Panc1 (cell line): ENCODE results near the gene PDE8B. TPM values are rescaled to one million over a fixed set of nuclear protein-coding genes. Genes with fewer than 3 reads are reported as not detected.

Experiments used
- ATAC-seq: fragments of 200-7000 bp; cut with Tn5 transposase; 2 replicates; pipeline ENCODE4 v1.9.1; 2020; ENCODE audit warnings: mild to moderate bottlenecking, moderate library complexity
- BruUV-seq: library from RNA; stranded (reverse); fragments of 400-500 nt; replicated peaks from 2 replicates; lab custom pipeline; 2021; lab: Mats Ljungman, UMichigan
- CTCF ChIA-PET: fragments of 300-600 bp; sonication (Branson Sonifier 250); formaldehyde crosslinking; loops from one replicate; lab custom pipeline; 2022; ENCODE audit warnings: antibody characterized with exemption; lab: Charles Lee
- POLR2A ChIA-PET: fragments of 300-600 bp; sonication (Branson Sonifier 250); formaldehyde crosslinking; loops from one replicate; lab custom pipeline; 2022; ENCODE audit warnings: antibody characterized with exemption; lab: Charles Lee
- DNase-seq: peaks from one replicate; pipeline ENCODE4 v3.0.0-alpha.2; 2010; ENCODE audit warnings: low read depth, low spot score
- H3K27ac ChIP-seq: 2 replicates; pipeline ENCODE4 v1.5.1; 2011; ENCODE audit warnings: mild to moderate bottlenecking, low read length, inconsistent platforms
- H3K27me3 ChIP-seq: fragments of 200-500 bp; sonication (Bioruptor generic); 2 replicates; pipeline ENCODE4 v1.6.0; 2014; ENCODE audit warnings: low read length, inconsistent platforms; ENCODE audit not compliant: control insufficient read depth, insufficient read depth
- H3K36me3 ChIP-seq: fragments of 200-500 bp; sonication (Bioruptor generic); 2 replicates; pipeline ENCODE4 v1.5.1; 2014; ENCODE audit warnings: inconsistent platforms, mild to moderate bottlenecking, low read length, moderate library complexity; ENCODE audit not compliant: control insufficient read depth, insufficient read depth
- H3K4me1 ChIP-seq: 2 replicates; pipeline ENCODE4 v1.5.1; 2011; ENCODE audit warnings: inconsistent platforms, mild to moderate bottlenecking, low read length, moderate library complexity; ENCODE audit not compliant: control insufficient read depth, insufficient read depth
- H3K4me3 ChIP-seq, 2 experiments: 2 replicates each; pipeline ENCODE4 v1.5.1; 2011 to 2012; ENCODE audit warnings: low read depth in 2 of 2, low read length in 2 of 2, mild to moderate bottlenecking in 2 of 2, inconsistent platforms in 1 of 2, moderate library complexity in 1 of 2
- H3K9me3 ChIP-seq: fragments of 200-500 bp; sonication (Bioruptor generic); 2 replicates; pipeline ENCODE4 v1.5.1; 2014; ENCODE audit warnings: low read depth, mild to moderate bottlenecking, inconsistent platforms, low read length, moderate library complexity; ENCODE audit not compliant: control insufficient read depth, insufficient read depth
- CTCF ChIP-seq: fragments of 450-650 bp; IDR thresholded peaks from 2 replicates; pipeline ENCODE4 v1.5.1; 2017; ENCODE audit warnings: mild to moderate bottlenecking
- POLR2AphosphoS5 ChIP-seq: IDR thresholded peaks from 2 replicates; pipeline ENCODE4 v1.6.1; 2012; ENCODE audit warnings: mild to moderate bottlenecking, low read depth, low read length, moderate library complexity
- SIN3A ChIP-seq: IDR thresholded peaks from 2 replicates; pipeline ENCODE4 v1.6.1; 2012; ENCODE audit warnings: low read depth, mild to moderate bottlenecking, low read length, moderate library complexity, borderline replicate concordance; ENCODE audit not compliant: insufficient read depth
- TCF7L2 ChIP-seq: IDR thresholded peaks from 2 replicates; pipeline ENCODE4 v1.6.1; 2011; ENCODE audit warnings: mild to moderate bottlenecking, low read depth, low read length, inconsistent platforms
- in situ Hi-C: cut with HindIII; loops from 2 replicates; pipeline ENCODE4 v1.10.0; 2016; ENCODE audit warnings: low sequenced_read_pairs, low pct_unique_long_range_greater_than_20kb
- intact Hi-C: fragments of 100-400 bp; cut with micrococcal nuclease; formaldehyde crosslinking; loops from one replicate; pipeline ENCODE4 v1.10.0; 2022; ENCODE audit not compliant: unreplicated experiment
- total RNA-seq: library from RNA; stranded (reverse); gene quantifications from one replicate; pipeline ENCODE4 v1.2.1, GENCODE V29; 2021; ENCODE audit not compliant: unreplicated experiment
- TF ChIP-seq, protein P1 (sequence below), 2 experiments: IDR thresholded peaks; 2 replicates each; pipeline ENCODE4 v1.6.1; 2011 to 2012; ENCODE audit warnings: low read depth in 2 of 2, control low read depth in 1 of 2, low read length in 1 of 2, mild to moderate bottlenecking in 1 of 2, moderate library complexity in 1 of 2; ENCODE audit not compliant: insufficient read depth in 1 of 2

PDE8B gene
- total RNA-seq, 1 experiment from 2014 or later, result 0.62 TPM

DNA sequence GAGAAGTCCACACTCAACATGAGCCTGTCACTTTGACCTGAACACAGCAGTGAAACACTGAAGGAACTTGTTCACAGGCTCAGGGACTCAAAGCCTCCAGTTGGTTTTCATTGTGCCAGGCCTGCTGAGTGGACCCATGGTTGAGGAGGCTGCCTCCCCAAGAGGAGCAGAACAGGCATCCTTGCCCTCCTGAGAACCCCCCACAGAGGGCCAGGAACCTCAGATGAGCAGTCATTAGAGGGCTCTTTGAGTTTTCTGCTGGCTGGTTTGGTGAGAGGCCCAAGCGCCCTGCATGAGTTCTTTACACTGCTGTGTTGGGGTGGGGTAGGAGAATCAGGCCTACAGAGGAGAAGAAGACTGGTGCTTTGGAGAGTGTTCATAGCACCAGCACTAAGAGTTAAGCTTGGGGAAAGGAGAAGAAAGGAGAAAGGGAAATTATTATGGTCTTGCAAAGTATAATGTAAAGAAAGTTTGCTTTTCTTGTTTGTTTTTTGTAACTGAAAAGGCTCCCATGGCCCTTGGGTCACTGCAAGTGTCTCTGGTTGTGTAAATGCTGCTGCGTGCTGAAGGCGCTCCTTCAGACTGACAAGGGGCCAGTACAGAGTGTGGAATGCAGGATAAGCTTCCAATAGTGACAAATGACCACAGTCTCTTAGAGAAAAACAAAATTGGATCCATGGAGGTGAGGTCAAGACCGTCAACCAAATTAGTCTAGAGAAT is 100.2 kb downstream of the PDE8B start:
- no peak for TF ChIP-seq TCF7L2
- TF ChIP-seq, protein P1, sequence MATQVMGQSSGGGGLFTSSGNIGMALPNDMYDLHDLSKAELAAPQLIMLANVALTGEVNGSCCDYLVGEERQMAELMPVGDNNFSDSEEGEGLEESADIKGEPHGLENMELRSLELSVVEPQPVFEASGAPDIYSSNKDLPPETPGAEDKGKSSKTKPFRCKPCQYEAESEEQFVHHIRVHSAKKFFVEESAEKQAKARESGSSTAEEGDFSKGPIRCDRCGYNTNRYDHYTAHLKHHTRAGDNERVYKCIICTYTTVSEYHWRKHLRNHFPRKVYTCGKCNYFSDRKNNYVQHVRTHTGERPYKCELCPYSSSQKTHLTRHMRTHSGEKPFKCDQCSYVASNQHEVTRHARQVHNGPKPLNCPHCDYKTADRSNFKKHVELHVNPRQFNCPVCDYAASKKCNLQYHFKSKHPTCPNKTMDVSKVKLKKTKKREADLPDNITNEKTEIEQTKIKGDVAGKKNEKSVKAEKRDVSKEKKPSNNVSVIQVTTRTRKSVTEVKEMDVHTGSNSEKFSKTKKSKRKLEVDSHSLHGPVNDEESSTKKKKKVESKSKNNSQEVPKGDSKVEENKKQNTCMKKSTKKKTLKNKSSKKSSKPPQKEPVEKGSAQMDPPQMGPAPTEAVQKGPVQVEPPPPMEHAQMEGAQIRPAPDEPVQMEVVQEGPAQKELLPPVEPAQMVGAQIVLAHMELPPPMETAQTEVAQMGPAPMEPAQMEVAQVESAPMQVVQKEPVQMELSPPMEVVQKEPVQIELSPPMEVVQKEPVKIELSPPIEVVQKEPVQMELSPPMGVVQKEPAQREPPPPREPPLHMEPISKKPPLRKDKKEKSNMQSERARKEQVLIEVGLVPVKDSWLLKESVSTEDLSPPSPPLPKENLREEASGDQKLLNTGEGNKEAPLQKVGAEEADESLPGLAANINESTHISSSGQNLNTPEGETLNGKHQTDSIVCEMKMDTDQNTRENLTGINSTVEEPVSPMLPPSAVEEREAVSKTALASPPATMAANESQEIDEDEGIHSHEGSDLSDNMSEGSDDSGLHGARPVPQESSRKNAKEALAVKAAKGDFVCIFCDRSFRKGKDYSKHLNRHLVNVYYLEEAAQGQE (IDR thresholded peaks at IDR 0.05; ENCODE audit: insufficient read depth in 1 of 2, low read depth in 2 of 2, low read length in 1 of 2), result no peak
- no peak for TF ChIP-seq CTCF
- no peak for TF ChIP-seq SIN3A
- no peak for TF ChIP-seq POLR2AphosphoS5
- DNase-seq, result no peak
- H3K36me3 ChIP-seq, result no peaks in the 10 kb centered on the region
- H3K4me3 ChIP-seq, result no peak overlapping the region
- intact Hi-C loops, result no loop called here
- no peaks in the 10 kb centered on the region for H3K4me1 ChIP-seq
- H3K9me3 ChIP-seq, result no peaks in the 10 kb centered on the region
- no peak overlapping the region for H3K27ac ChIP-seq
- ATAC-seq, result no peak
- in situ Hi-C loops, result no loop called here
- CTCF ChIA-PET, result no interaction called here
- H3K27me3 ChIP-seq, result peaks cover 2% of the 10 kb centered on the region; the same call in 1 of the 2 replicates
- POLR2A ChIA-PET, result no interaction called here
- BruUV-seq, result no TSS peak

DNA sequence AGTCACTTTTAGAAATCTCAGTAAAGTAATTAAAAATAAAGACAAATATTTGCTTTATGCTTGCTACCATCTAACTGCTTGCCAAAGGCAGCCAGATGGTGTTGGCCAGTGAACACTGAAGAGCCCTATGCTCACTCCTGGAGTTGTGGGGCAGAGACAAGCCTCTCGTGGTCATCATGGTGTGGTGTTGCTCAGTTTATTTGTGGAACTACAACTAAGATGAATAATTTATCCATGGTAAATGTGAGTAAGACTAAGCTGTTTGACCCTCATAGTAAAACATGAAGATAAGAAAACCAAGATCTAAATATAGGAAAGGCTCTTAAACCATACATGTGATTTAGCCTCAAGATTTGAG is 100.7 kb downstream of the PDE8B start:
- DNase-seq (no peak), ATAC-seq (no peak)
- no peaks in the 10 kb centered on the region for H3K36me3 ChIP-seq
- H3K4me1 ChIP-seq, result no peaks in the 10 kb centered on the region
- peaks cover 2% of the 10 kb centered on the region; the same call in 1 of the 2 replicates for H3K27me3 ChIP-seq
- H3K9me3 ChIP-seq, result no peaks in the 10 kb centered on the region
- TF ChIP-seq POLR2AphosphoS5 (no peak), SIN3A (no peak), CTCF (no peak), TCF7L2 (no peak)
- TF ChIP-seq, protein P1 (IDR thresholded peaks at IDR 0.05; ENCODE audit: insufficient read depth in 1 of 2, low read depth in 2 of 2, low read length in 1 of 2), result no peak
- H3K27ac ChIP-seq, result no peak overlapping the region
- ChIA-PET POLR2A (no interaction called here), CTCF (no interaction called here)
- no peak overlapping the region for H3K4me3 ChIP-seq
- intact Hi-C loops (no loop called here), in situ Hi-C loops (no loop called here)
- BruUV-seq, result no TSS peak
